Type B pancreatic cell (in vitro differentiated cells): ENCODE data around the gene GPRC5B. TPM values are rescaled to one million over a fixed set of nuclear protein-coding genes. Genes with fewer than 3 reads are reported as not detected.

ENCODE experiments used
- DNase-seq: peaks from one replicate; pipeline ENCODE4 v3.0.0; 2021; ENCODE audit warnings: mixed read lengths; ENCODE audit not compliant: unreplicated experiment; ENCODE audit errors: extremely low spot score
- H3K27ac Mint-ChIP-seq: 2 replicates; pipeline ENCODE4 v1.8.0; 2021; ENCODE audit warnings: mild to moderate bottlenecking, mixed read lengths
- H3K27me3 Mint-ChIP-seq: 2 replicates; pipeline ENCODE4 v1.8.0; 2021; ENCODE audit warnings: mixed read lengths
- H3K36me3 Mint-ChIP-seq: 2 replicates; pipeline ENCODE4 v1.8.0; 2021; ENCODE audit warnings: mixed read lengths
- H3K4me1 Mint-ChIP-seq: one replicate; pipeline ENCODE4 v1.8.0; 2021; ENCODE audit warnings: mixed read lengths; ENCODE audit not compliant: unreplicated experiment
- H3K4me3 Mint-ChIP-seq: 2 replicates; pipeline ENCODE4 v1.8.0; 2021; ENCODE audit warnings: mild to moderate bottlenecking, mixed read lengths
- H3K9me3 Mint-ChIP-seq: 2 replicates; pipeline ENCODE4 v1.8.0; 2021; ENCODE audit warnings: mixed read lengths
- total RNA-seq: library from RNA; stranded (reverse); gene quantifications from 2 replicates; pipeline ENCODE4 v1.2.1, GENCODE V29; 2021; ENCODE audit warnings: low replicate concordance
- TF ChIP-seq, protein P1 (sequence below): fragments of 200-600 bp; sonication (generic); conservative IDR thresholded peaks from 2 replicates; pipeline ENCODE4 v1.5.0; 2021; ENCODE audit warnings: antibody characterized with exemption, mild to moderate bottlenecking

The GPRC5B gene
- total RNA-seq, 1 donor from 2014 or later, result 53.8 TPM

DNA sequence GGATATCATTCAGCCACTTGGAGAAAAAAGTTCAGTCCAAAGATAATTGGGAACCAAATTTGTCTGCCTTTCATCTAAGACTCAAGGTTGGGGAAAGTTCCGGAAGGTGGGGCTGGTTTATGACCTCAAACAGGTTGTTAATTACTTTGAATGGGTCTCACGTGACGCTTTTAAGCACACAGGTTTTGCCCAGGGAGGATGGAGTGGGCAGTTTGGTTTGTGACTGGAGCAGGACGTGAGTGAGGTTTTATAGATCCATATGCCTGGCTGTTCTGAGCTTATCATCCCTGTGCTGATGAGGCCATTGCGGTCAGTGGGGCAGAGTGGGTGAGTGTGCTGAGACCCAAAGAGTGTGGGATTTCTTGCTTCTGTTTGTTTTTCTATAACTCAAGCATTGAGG is 38.7 kb upstream of the GPRC5B start:
- no peaks in the 10 kb centered on the region for H3K36me3 Mint-ChIP-seq
- H3K4me1 Mint-ChIP-seq, result no peaks in the 10 kb centered on the region
- no peak overlapping the region for H3K4me3 Mint-ChIP-seq
- H3K9me3 Mint-ChIP-seq, result no peaks in the 10 kb centered on the region
- H3K27ac Mint-ChIP-seq, result no peak overlapping the region
- peak; percentile 10 for DNase-seq
- TF ChIP-seq, protein P1, sequence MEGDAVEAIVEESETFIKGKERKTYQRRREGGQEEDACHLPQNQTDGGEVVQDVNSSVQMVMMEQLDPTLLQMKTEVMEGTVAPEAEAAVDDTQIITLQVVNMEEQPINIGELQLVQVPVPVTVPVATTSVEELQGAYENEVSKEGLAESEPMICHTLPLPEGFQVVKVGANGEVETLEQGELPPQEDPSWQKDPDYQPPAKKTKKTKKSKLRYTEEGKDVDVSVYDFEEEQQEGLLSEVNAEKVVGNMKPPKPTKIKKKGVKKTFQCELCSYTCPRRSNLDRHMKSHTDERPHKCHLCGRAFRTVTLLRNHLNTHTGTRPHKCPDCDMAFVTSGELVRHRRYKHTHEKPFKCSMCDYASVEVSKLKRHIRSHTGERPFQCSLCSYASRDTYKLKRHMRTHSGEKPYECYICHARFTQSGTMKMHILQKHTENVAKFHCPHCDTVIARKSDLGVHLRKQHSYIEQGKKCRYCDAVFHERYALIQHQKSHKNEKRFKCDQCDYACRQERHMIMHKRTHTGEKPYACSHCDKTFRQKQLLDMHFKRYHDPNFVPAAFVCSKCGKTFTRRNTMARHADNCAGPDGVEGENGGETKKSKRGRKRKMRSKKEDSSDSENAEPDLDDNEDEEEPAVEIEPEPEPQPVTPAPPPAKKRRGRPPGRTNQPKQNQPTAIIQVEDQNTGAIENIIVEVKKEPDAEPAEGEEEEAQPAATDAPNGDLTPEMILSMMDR, result no peak
- H3K27me3 Mint-ChIP-seq, result peaks cover 8% of the 10 kb centered on the region

DNA sequence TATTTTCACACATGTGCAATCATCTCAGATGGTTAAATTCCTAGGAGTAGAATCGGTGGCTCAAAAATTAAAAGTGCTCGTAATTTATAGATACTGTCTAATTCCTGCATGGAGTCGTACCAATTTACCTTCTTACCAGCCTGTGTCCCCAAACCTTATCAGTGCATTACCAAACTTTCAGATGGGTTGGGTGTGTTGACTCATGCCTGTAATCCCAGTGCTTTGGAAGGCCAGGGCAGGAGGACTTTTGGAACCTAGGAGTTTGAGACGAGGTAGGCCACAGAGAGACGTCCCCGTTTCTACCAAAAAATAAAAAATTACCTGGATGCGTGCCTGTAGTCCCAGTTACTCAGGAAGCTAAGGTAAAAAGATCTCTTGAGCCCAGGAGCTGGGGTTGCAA is 34.5 kb upstream of the GPRC5B start:
- Mint-ChIP-seq H3K4me3 (no peak overlapping the region), H3K4me1 (no peaks in the 10 kb centered on the region), H3K36me3 (no peaks in the 10 kb centered on the region), H3K27me3 (peaks cover 4% of the 10 kb centered on the region), H3K27ac (no peak overlapping the region), H3K9me3 (no peaks in the 10 kb centered on the region)
- DNase-seq, result peak; percentile 15
- TF ChIP-seq, protein P1, result no peak

DNA sequence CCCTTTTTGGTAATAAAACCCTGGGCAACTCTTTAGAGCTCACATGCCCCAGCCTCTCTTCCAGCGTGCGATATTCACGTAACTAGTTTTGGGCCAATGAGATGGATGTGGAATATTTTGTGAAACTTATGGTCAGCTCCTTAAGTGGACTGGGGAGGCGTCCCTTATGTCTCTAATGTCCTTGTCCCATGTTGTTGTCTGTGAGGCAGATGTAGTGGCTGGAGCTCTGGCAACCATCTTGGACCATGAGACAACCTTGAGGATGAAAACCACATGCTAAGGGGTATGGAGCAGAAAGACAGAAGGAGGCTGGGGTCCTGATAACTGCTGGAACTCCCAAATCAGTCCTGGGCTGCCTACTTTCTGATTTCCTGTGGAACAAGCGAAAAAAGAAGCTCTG is 31.4 kb upstream of the GPRC5B start:
- Mint-ChIP-seq H3K9me3 (no peaks in the 10 kb centered on the region), H3K4me3 (no peak overlapping the region), H3K27me3 (peaks cover 5% of the 10 kb centered on the region), H3K4me1 (no peaks in the 10 kb centered on the region), H3K27ac (no peak overlapping the region), H3K36me3 (no peaks in the 10 kb centered on the region)
- peak; percentile 7 for DNase-seq
- TF ChIP-seq, protein P1, result no peak

DNA sequence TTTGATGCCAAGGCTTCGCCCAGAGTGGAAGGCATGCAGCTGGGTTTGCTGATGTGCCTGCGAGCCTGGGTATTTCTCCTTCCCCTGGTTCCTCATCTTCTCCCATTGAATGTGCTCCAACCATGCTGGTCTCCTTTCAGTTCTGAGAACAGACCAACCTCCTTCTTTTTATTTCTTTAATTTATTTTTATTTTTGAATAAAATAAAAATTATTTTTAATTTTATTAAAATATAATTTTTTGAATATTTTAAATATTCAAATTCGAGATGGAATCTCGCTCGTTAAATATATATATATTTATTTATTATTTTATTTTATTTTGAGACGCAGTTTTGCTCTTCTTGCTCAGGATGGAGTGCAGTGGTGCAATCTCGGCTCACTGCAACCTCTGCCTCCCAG is 30.2 kb upstream of the GPRC5B start:
- H3K27me3 Mint-ChIP-seq, result peaks cover 5% of the 10 kb centered on the region
- no peaks in the 10 kb centered on the region for H3K4me1 Mint-ChIP-seq
- no peaks in the 10 kb centered on the region for H3K9me3 Mint-ChIP-seq
- H3K27ac Mint-ChIP-seq, result no peak overlapping the region
- TF ChIP-seq, protein P1, result no peak
- no peak overlapping the region for H3K4me3 Mint-ChIP-seq
- peak; percentile 11 for DNase-seq
- no peaks in the 10 kb centered on the region for H3K36me3 Mint-ChIP-seq

DNA sequence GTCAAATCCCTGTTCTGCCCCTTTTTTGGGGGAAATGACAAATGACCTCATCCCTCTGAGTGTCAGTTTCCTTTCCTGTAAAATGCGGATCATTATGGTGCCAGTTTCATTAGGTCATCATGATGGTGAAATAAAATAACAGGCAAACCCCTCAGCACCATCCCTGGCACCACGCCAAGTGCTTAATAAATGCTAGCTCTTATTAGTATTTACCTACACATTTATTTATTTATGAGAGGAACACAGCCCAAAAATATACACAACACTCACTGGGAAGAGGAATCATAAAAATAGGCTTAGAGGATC is 28.6 kb upstream of the GPRC5B start:
- H3K9me3 Mint-ChIP-seq, result no peaks in the 10 kb centered on the region
- peaks cover 5% of the 10 kb centered on the region for H3K27me3 Mint-ChIP-seq
- no peaks in the 10 kb centered on the region for H3K4me1 Mint-ChIP-seq
- no peak overlapping the region for H3K27ac Mint-ChIP-seq
- H3K36me3 Mint-ChIP-seq, result no peaks in the 10 kb centered on the region
- DNase-seq, result no peak
- TF ChIP-seq, protein P1, result no peak
- H3K4me3 Mint-ChIP-seq, result no peak overlapping the region
